Retina (tissue), 1 donor: ENCODE data around the gene RADIL.
A peak's percentile ranks its signal among the peaks of the same experiment; 100 is the strongest.

ENCODE experiments used
- DNase-seq: peaks from one replicate; pipeline ENCODE4 v3.0.0-alpha.2; 2016

The RADIL gene

DNA sequence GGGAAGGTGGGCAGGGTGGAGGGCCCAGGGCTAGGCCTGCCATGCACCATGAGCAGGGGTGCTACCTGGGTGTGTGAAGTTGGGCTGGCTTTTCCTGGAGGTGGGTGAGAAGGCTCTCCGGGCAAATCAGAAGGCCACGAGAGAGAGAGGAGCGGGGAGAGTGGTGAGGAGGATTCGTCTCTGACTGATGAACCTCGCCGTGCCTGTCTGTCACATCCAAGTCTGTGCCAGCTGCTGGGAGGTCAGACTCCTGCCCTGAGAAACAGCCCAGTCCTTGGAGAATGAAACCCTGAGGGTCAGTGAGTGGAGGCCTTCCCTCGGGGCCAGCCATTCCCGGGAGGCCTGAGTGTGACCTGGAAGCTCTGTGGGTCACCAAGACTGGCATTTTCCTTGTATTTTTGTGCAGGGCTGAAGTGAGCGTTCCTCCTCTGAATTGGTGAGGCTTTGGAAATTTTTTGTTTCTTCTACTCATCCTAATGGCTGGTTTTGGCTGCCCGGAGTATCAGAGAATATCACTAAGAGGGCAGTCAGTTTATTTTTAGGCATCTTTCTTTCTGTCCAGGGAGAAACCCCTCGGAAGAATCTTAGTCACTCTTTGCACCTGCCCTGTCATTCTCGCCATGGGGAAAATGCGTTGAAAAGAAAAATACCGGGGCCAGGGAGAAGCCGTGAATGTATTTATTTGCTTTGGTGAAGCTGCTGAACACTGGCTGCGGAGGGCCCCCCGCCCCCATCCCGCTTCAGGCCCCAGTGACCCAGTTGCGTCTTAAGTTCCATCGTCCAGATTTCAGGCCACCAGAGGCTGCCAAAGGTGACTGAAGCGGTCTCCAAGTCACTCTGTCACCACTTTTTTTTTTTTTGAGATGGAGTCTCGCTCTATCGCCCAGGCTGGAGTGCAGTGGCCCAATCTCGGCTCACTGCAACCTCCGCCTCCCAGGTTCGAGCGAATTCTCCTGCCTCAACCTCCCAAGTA is 114.6 kb downstream of the RADIL start:
- no peak for DNase-seq

DNA sequence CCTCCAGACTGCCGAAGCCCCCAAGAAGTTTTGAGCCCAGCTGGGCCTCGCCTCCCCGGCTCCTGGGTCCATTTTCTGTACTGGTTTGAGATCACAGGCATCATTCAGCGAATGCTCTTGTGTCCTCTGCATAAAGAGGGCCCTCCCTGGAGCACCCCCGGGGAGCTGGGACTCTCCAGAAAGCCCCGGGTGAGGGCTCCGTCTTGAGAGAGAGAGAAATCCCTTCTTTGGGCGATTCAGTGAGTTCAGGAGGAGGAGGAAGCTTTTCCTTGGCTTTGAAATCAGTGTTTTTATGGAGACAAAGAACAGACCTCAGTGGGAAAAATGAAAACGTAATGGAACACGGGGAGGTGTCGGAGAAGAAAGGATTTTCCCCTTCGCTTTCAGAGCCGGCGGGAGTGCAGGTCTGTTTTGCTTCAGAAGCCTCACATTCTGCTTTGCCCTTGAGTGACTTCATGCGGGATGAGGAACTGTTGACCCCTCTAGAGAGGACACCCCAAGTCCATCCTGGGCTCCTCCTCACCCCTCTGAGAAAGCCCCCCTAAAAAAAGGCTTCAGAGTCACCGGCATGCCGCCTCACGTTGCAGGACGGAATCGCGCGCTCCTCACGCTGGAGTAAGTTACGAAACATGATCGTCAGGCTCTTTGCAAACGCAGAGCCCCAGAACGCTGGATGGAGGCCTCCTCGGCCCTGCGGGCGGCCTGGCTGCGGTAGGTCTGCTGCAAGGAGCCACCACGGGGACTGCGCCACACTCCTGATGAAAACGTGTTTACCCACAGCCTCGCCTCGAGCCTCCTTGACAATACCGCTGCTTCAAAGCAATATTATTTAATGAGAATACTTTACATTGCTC is 116.6 kb downstream of the RADIL start:
- DNase-seq = no peak

DNA sequence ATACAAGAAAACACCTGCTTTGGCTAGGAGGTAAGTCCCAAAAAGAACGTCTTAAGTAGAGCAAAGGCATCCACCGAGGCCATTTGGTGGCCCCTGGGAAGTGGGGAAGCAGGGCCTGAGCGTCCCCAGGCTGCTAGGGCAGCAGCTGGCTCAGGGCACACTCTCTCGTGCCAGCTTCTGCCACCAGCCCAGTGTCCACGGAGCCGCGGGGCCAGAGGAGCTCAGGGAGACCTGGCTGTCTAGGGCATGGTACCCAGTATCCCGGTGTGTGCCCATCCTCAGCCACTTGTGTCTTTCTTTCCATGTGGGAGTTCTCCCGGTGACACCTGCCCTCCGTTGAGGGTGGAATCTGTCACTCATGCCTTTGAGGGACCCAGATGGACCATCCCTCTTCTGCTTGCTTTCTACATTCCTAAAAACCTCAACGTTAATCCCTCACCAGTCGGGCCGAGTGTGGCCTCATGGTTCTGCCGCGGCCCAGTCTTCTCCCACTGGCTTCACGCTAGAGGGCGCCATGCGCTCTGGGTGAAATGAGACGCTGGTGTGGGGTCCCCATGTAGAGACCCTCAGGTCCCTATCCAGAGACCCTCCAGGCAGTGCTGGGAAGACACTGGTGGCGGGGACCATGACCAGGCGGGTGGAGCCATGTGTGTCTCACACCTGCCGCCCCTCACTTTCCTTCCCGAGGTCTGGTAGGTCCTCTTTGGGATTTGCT is 117.6 kb downstream of the RADIL start:
- DNase-seq = no peak

DNA sequence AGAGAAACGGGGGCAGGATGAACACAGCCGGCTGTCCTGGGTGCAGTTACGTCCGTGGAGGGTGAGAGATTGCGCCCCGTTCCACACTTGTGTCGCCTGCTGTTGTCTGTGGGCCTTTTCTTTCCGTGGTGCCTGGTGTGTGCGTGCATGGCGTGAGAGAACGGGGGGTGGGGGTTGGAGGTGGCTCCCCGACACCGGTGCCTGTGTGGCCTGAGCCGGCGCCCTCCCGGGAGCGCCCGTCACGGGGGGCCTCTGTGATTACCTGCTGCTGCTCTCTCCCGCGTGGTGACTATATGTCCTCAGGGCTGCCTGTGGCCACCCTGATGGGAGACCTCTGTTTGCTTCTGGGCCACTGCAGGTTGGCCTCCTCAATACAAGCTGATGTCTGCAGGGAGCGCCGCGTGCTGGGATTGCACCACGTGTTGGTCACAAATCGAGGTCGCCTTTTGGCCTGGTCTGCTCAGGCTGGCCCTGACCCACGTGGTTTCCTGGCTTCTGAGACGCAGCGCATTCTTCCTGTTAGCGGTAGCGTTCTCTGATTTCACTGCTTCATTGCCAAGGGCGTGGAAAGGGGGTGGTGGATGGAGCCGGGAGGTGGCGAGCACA is 119.0 kb downstream of the RADIL start:
- no peak for DNase-seq

DNA sequence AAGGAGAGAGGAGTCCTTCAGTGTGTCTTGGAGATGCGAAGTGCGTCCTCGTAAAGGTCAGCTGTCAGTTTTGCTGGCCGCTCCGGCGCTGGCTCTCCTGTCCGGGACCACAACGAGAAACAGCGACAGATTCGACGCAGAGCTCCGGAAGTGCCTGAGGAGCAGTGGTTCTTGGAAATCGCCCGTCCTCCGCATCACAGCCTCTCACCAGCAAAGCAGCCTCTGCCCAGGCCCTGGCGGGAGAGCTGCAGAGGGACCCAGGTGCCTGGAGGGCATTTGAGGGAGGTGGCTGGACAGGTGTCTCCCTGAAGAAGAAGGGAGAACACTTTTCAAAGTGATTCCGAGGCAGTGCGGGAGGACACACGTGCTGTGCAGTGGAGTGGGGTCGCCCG is 119.7 kb downstream of the RADIL start:
- DNase-seq = no peak

DNA sequence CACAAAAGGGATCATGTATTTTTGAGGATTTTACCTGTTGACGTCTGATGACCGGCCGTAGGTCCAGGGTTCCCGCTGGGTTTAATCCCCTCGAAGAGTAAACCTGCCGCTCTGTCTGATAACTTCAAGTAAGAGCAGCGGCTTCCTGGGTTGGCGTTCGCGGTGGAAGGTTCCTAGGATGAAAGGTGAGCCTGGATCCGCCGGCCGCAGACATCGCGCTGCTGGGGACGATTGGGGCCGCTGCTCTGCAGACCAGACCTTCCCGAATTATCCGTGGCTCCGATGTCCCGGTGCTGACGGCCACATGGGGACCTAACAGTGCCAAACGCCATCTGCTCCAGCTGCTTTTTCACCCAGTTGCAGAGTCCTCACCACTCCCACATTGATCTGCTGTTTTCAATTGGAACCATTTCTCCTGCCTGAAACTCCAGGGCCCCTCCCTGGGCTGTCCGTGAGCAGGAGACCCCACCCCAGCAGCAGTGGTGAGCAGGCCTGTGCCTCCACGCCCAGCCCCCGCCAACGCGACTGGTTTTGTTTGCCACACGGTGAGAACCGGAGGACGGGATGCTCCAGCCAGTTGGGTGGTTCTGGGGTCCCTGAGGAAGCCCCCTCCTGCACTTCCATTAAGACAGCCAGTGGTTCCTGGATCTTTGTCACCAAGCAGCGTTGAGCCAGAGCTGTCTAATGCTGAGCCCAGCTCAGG is 120.3 kb downstream of the RADIL start:
- DNase-seq = no peak

DNA sequence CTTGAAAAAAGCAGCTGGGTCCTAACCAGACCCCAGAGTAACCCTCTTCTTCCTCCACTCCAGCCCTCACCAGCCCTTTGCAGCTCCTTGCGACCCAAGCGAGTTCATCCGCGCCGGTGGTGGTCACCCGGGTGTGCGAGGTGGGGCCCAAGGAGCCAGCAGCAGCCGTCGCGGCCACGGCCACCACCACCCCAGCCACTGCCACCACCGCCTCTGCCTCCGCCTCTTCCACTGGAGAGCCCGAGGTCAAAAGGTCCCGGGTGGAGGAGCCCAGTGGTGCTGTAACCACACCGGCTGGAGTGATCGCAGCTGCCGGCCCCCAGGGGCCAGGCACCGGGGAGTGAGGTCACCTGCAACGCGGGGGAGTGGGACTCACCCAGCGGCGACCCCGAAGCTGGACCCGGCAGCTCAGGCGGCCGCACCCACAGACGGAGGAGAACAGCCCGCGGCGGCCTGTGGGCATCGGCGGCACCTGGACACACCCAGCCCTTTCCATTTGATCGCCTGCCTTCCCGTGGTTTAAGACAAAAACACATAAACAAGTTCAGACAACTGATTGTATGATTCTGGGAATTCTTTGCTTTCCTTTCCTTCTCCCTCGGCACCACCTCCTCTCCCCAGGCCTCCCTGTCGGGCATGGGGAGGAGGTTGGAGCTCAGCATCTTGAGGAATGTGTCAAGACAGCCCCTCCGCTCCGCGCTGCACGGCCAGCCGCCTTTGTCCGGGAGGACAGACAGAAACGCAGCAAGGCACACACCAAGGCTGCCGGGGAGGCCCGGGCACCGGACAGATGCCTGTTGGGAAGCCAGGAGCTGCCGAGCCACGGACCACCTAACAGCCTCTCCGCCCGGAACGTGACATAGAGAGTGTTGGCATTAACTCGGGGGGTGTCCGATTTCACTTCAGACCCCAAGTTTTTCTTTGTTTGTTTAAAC is 121.1 kb downstream of the RADIL start:
- no peak for DNase-seq

DNA sequence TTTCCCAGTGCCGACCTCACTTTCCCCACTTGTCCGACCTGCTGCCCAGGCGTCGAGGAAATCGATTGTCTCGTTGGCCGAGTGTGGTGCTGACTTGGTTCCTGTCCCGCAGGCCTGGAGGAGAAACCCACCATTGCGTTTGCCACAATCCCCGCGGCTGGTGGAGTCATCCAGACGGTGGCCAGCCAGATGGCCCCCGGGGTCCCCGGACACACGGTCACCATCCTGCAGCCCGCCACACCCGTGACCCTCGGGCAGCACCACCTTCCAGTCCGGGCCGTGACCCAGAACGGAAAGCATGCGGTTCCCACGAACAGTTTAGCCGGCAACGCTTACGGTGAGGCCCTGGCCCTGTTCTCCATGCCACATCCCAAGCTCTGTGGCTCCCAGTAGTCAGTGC is 122.6 kb downstream of the RADIL start:
- no peak for DNase-seq

DNA sequence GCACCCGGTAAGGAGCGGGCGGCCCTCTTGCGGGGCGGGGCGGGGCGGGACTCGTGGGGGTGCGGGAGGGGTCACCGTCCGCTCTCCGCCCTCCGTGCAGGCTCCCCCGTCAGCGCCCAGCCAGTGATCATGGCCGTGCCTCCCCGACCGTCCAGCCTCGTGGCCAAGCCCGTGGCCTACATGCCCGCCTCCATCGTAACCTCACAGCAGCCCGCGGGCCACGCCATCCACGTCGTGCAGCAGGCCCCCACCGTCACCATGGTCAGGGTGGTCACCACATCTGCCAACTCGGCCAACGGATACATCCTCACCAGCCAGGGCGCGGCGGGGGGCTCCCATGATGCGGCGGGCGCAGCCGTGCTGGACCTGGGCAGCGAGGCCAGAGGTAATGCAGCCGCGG is 124.3 kb downstream of the RADIL start:
- no peak for DNase-seq

DNA sequence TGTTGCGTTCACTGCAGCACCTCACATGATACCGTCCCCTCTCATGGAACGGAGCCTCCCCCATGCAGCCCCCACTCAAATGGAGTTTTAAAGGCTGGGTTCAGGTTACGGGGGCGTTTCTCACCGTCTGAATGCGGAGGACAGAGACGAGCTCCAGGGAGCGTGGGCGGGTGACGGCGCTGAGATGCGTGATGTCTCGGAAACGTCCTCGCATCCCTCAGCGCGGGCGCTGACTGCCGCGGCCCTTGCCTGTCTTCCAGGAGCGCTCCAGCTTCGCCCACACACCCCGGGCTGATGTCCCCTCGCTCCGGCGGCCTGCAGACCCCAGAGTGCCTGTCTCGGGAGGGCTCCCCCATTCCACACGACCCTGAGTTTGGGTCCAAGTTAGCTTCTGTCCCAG is 124.7 kb downstream of the RADIL start:
- DNase-seq = no peak

DNA sequence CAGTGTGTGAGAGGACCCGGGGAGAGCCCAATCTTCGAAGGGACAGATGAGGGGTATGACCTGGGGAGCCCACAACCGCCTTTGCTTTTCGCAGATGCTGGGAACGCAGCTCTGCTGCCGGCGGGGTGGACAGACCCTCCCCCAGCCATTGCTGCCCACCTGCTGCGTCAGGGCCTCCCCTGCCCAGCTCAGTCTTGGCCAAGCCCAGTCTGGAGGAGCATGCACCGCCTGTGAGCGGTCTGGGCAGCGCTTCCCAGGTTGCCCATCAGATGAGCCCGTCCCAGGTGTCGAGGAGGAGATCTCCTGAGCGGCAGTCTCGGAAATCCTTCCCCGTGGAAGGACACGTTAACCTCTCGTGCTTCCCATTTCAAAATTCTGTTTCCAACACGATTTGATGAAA is 125.4 kb downstream of the RADIL start:
- DNase-seq = no peak

DNA sequence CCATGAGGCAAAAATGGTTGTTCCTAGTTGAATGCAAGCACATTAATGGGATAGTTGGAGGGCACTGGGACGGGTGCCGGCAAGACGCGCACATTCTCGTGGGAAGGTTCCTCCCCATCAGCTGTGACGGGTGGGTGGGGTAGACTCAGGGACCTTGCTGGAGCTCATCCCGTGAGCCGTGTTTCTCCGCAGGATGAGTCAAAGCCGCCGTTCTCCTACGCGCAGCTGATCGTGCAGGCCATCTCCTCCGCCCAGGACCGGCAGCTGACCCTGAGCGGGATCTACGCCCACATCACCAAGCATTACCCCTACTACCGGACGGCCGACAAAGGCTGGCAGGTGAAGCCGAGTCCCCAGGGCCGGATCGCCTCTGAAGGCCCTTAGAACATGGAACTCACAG is 128.5 kb downstream of the RADIL start:
- DNase-seq = no peak

DNA sequence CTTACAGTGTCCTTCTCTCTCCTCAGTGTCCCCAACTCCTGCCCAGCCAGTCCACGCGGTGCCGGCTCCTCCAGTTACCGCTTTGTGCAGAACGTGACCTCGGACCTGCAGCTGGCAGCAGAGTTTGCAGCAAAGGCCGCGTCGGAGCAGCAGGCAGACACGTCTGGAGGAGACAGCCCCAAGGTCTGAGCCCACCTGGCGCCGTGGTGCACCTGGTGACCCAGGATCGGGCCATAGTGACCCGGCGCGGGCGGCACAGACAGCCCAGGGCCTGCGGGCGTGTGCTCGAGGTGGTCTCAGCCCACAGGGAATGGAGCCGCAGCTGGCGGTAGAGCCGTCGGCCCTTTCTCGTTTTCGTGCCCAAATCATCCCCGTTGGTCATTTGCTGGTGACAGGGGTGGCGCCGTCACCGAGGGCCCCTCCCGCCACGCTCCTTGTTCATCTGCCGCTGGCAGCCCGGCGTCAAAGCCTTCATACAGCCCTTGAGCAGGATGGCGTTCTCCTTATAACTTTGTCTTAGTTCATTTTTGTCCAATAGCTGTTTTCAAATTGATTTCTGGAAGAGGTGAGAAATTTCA is 129.0 kb downstream of the RADIL start:
- no peak for DNase-seq

DNA sequence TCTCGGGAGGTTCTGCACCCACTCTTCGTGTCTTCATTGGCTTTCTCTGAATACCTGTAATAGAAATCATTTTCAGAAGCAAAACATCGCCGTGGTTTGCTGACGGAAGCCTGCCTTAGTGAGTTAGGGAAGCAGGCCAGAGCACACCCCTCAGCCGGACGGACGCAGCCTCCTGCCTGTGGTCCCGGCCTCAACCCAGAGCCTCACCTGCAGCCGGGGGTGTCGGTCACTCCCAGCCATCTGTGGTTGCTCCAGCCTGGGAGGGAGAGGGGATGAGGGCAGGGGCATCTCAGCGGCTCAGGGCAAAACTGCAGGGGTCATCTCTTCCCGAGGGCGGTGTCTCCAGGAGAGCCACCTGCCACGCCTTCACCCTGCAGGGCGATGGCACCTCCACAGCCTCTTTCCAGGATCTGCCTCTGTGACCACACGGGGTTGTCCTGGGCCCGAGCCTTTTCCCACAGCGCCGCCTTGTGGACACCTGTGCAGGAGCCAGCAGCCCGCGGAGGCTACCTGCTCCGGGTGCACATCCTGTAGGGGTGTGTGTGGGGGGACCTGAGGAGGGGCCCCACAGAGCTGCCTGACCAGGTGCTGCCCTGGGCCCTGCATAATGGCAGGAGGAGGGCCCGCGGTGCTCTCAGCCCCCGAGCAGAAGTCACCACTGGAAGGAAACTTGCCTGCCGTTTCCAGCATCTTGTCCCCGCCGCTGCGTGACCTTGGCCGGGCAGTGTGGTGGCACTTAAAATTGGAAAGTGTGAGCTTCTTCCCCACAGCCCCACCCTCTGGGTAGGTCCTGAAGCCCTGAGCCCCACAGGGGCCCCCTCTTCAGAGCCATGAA is 129.7 kb downstream of the RADIL start:
- DNase-seq = peak; percentile 75

DNA sequence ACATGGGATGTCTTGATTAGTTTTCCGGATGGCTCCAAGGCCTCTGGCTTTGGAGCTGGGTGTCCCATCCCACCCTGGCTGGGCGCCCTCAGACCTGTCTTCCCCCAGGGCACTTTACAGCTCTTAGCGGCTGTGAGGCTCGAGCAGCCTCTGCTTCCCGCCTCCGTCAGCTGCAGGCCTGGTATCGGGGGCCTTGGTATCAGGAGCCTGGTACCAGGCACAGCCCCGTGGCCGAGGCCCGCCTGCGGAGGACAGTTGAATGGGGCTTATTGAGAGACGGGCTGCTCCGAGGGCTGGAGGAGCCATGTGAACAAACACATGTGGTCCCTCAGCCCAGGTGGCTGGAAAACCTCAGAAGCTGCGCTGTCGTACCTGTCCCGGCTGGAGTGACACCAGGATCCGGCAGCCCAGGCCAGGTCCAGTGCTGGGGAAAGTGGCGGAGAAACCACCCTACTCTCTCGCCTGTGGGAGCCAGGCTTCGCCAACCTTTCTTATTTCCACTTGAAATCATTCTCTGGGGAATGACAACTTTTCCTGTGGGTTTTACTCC is 132.0 kb downstream of the RADIL start:
- DNase-seq = no peak

DNA sequence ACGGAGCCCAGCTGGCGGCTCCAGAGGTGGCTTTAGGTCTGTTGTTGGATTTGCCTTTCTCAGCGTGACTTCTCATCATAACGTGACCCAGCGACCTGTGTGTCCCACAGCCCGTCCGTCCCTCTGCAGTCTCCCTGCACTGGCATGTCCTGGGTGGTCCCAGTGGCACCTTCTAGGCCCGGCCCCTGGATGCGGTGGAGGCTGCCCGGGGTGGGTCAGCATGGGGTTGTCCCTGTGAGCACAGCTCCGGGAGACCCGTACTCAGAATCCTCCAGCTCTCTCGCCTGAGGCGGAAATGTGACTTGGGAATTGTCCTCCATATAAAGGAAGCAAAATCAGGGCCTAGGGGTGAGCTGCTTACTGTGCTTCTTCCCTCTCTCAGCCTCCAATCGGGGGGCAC is 133.7 kb downstream of the RADIL start:
- DNase-seq = no peak

DNA sequence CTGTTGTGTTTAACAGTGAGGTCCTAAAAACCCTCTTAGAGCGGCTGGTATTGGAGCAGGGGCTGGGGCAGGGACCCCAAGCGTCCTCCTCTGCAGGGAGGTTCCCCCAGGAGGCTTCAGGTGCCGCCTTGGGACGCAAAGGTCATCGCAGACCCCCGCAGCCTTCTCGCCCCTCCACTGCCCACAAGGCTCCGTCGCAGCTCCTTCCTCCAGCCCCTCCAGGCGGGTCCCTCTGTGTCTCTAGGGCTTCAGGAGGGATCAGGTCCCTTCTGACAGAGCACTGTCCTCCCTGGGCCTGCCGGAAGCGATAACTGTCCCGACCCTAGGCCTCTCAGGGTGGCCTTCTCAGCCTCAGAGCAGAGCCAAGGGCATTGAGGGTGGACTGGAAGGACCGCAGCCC is 134.2 kb downstream of the RADIL start:
- no peak for DNase-seq
